ENCODE results near the gene WDR70.
A peak's percentile ranks its signal among the peaks of the same experiment; 100 is the strongest.
"Not testable (repeated sequence)": the region's sequence is repeated elsewhere in the genome, so short reads cannot be mapped to it uniquely, and the experiment has no call there.

Gene WDR70

DNA sequence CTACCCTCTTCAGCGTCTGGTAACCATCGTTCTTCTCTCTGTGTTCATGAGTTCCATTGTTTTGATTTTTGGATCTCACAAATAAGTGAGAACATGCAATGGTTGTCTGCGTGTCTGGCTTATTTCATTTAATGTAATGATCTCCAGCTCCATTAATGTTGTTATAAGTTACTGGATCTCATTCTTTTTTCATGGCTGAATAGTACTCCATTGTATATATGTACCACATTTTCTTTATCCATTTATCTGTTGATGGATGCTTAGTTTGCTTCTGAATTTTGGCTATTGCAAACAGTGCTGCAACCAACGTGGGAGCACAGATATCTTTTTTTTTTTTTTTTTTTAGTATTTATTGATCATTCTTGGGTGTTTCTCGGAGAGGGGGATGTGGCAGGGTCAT, 139.2 kb downstream of the WDR70 start:
- not testable (repeated sequence) for DNase-seq

DNA sequence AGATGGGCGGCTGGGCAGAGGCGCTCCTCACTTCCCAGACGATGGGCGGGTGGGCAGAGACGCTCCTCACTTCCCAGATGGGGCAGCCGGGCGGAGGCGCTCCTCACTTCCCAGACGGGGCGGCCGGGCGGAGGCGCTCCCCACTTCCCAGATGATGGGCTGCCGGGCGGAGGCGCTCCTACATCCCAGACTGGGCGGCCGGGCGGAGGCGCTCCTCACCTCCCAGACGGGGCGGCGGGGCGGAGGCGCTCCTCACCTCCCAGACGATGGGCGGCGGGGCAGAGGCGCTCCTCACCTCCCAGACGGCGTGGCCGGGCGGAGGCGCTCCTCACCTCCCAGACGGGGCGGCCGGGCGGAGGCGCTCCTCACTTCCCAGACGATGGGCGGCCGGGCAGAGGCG, 140.2 kb downstream of the WDR70 start:
- DNase-seq = no peak

DNA sequence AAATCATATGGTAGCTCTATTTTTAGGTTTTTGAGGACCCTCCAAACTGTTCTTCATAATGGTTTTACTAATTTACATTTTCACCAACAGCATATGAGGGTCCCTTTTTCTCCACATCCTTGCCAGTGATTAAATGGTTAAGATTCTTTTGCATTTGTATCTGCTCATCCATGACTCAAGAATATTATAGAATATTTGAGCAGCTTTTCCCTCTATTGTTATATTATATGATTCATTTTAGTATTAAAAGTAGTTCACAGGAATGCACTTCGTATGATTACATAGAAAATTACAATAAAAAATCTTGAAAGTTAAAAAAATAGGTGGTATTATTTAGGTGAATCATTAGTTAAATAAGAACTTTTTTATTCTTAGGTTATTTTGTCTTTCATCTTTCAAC, 140.7 kb downstream of the WDR70 start:
- DNase-seq = no peak

DNA sequence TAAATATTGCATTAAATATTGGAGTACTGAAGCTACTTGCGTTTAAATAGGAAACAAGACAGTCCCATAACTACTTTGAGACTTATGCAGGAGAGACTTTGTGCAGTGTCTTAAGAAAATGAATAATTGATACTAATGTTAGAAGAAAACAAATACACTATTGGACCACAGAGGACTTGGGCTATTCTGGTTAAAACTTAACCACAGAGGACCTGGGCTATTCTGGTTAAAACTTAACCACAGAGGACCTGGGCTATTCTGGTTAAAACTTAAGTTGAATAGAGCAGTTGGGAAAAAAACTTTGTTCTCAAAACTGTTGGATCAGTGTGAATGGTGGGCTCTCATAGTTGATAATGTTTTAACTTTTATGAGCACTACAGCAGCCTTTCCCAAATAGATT, 141.7 kb downstream of the WDR70 start:
- no peak for DNase-seq

DNA sequence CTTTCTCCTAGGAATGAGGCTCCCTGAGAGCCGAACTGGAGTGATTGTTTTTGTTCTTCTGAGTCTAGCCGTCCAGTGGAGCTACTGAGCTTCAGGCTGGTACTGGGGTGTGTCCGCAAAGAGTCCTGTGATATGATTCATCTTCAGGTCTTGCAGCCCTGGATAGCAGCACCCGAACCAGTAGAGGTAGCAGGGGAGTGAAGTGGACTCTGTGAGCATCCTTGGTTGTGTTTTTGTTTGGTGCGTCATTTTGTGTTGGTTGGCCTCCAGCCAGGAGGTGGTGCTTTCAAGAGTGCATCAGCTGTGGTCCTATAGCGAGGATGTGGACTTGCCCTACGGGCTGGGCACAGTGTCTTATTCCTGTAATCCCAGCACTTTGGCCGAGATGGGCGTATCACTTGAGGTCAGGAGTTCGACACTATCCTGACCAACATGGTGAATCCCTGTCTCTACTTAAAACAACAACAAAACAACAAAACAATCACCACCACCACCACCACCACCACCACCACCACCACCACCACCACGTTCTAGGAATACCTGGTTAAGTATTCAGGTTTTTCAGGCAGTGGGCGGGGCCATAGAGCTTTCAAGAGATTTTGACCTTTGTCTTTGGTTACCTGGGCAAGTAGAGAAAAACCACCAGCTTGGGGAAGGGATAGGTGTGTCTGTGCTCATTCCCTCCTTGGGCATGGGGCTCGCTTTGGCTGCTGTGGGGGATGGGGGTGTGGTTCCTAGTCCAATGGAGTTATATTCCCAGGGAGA, 154.0 kb downstream of the WDR70 start:
- DNase-seq = no peak

DNA sequence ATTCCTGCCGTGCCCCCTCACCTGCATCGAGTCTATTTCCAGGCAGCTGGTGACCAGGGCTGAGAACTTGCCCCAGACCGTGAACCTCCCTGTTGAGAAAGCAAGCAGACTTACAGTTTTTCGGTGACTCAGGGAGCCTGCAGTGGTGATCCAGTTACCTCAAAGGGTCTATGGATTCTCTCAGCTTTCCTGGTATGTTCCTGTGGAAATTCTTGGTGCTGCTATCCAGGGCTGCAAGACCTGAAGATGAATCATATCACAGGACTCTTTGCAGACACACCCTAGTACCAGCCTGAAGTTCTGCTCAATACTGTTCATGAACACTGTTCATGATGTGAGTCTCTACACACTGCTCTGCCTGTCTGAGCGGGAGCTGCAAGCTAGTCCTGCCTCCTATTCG, 154.7 kb downstream of the WDR70 start:
- no peak for DNase-seq

DNA sequence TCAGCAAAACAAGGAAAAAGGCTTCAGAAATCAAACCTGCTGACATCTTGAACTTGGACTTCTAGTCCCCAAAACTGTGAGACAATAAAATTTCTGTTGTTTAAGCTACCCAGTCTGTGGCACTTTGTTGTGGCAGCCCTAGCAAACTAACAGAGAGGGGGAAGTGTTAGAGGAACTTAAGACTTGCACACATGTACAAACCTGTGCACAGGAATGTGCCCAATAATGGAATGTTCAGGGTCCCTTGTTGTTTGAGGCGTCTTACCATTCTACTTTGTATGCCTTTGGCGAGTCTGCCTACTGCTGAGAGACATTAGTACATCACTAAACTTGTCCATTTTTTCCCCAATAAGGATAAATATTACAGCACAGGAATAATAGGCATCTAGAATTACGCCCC, 160.3 kb downstream of the WDR70 start:
- no peak for DNase-seq

DNA sequence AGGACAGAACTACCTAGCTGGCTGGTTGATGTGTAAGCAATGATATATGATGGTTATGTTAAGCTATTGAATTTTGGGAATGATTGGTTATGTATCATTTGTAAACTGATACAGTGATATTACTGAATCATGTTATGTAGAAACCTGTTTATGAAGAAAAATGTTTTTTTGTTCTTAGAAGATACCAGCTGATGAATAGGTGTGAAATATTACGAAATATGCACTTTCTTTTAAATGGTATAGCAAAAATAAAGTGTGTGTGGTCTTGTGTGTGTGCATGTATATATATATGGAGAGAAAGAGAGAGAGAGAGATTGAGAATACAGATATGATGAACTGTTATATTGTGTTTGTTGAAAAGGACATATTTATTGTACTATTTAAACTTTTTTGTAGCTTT, 164.1 kb downstream of the WDR70 start:
- DNase-seq = no peak

DNA sequence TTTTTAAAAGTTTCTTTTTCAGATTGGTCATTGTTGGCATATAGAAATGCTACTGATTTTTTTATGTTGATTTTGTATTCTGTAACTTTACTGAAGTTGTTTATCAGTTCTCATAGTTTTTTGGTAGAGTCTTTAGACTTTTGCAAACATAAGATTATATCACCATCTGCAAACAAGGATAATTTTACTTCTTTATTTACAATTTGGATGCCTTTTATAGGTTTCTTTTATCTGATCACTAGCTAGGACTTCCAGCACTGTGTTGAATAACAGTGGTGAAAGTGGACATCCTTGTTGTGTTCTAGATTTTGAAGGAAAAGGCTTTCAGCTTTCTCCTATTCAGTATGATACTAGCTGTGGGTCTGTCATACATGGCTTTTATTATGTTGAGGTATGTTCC, 170.3 kb downstream of the WDR70 start:
- no peak for DNase-seq

DNA sequence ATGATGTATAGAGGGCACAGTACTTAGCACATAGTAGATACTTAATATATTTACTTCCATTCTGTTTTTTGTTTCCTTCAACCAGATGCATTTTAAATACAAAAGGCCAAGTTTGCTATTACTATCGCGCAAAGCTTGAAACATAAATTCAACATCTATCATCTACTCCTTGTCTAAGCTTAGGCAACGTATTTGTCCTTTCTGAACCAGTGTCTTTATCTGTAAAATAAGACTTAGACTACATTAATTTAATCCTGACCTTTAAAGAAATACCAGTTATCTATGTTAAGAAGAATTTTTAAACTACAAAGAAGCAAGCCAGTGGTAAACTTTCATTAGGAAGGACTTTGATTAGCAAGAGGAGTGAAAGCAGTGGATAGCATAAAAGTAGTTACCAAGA, 173.0 kb downstream of the WDR70 start:
- DNase-seq = no peak

DNA sequence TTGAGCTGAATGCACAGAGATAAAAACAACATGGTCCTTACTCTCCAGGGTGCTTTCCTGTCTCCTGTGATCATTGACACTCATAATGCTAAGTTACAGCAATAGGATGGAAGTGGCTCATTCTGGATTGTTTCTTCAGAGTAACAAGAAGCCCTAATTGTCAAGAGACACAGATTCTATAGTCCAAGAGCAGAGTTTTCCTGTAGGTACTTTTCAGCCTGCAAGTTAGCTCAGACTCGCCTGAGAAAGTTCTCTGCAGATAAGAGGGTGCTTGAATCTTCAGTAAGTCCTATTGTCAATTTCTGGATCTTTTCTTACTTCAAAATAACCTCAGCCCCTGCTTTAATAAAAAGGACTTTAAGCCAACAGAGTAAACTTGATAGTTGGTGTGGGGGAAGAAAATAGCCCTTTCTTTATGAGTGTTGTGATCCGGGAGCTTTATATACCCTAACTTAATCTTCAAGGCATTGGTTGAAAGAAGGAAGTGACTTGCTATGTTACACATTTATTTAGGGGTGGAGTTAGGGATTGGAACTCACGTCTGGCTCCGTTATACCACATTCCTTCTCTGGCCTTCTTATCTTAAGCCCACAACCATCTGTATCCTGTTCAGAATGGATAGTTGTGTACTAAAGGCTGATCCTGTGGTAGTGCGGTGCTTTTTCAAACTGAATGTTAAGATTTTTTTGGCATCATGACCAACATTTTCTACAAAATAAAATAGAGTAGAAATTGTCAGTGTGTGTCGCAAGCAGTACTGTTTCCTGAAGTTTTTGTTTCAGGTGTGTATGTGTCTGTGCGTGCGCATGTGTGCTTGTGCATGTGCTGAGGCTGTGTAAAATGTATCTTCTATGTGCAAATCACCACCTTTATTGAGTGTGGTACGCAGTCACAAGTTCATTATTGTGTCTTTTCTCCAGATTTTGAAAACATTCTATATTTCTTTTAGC, 173.9 kb downstream of the WDR70 start:
- DNase-seq = peak; percentile 57

DNA sequence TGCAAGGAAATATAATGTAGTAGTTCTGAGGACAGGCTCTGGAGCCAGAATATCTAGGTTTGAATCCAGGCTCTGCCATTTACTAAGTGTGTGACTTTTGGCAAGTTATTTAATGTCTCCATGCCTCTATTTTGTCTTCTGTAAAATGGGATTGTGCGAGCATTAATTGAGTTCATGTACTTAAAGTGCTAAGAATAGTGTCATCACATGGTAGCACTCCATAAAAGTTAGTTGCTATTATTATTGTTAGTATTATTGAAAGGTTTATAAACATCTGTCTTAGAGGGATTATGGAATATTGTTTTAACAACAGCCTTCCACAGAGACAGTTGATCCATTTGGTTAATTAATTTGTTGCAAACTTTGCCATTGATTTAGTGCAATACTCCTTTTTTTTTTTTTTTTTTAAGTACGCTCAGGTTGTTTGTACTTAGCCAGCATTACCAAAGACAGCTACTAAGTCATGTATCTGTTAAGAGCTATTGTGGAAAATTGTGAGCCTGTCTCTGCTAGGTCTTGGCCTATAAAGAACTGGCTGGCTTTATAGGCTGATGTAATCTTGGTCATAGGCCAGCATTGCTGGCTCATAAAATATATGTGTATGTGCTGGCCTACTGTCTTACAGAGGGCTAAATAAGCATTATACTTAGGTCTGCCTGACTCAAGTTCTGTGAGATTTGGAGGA, 174.7 kb downstream of the WDR70 start:
- no peak for DNase-seq

DNA sequence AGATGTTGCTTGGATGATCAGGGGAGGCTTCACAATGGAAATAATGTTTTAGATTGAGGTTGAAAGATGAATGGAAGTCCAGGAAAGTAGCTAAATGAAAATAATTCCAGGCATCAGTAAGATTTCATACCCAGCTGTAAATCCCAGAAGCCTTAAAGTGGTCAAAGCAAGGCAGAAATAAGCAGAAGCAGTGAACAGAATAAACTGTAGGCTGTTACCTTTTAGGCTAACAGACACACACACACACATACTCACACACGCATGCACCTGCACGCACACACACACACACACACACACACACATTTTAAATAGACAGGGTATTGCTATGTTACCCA, 175.3 kb downstream of the WDR70 start:
- no peak for DNase-seq

DNA sequence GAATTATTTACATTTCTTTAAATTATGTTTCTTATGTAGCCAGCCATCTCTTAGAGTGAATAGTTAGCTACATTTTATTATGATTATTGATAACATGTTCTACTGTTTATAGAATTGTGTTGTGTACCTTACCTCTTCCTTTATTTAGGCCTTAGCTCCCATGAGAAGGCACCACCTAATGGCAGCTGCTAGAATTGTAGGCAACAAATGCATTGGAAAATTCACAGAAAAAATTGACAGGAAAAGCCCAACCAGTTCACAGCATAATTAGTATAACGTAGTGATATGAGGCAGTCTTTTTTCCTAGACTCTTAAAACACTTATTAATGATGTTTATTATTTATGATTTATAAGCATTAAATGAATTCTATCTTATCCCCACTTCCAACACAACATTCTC, 175.8 kb downstream of the WDR70 start:
- no peak for DNase-seq

DNA sequence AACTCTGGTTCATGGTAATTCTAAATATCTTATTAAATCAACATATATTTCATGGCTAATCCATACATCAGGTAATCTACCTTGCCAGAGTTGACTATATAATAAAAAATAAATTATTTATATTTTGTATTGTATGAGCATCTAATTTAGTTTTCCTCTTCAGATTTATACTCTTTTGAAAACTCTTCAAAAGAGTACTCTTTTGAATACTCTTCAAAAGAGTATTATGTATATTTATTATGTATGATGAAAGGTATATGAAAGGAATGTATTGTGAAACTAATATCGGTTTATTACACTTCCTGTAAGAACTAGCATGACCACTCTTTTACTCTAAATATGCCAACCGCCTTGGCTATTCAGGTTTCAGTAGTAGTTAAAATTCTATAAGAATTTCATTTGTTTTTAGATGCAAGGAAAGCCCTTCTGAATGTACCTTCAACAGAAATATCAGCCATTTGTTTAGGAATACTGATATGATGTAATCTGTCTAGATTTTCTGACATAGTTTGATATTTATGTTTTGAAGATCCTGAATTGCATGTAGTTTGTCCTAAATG, 178.7 kb downstream of the WDR70 start:
- no peak for DNase-seq

DNA sequence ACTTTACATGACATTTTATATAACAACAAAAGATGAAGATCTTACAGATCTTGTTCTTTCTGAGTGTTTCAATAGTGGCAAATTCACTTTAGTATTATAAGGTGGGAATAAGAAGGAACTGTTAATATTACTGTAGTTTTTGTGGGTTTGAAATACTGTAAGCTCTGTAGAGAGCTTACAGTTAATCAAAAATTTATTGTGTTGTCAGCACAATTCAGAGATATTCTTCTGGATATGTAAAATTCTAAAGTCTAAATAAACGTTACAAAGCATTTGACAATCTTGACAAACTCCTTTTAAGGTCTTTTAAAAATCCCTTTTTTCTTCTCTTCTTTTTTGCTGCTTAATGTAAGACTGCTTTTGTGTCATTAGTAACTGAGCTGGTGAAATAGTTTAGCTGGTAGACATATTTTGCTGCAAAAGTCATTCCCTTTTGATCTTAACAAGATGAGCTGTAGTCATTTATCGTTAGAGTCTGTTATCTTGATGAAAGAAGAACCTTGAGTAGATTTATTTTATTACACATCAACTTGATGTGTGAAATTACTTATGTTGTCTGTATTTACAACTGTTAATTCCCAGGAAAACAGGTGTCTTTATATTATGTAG, 186.0 kb downstream of the WDR70 start:
- no peak for DNase-seq

DNA sequence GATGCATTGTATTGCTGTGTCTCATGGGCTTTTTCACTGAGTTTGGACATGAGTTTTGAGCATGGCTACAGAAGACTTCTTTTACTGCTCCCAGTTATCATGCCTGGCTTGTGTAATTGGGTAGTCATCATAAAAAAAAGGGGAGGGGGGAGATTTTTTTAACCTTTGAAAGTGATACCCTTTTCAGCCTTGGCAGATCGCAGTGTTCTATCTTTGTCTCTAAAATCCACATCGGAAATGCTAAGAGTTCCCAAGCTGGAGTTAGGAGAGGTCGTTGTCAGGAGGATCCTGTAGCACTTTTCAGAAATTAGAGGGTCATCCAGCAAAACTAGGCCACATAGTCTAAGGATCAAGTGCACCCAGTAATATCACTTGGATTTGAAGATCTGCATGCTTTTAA, 188.4 kb downstream of the WDR70 start:
- DNase-seq = no peak

DNA sequence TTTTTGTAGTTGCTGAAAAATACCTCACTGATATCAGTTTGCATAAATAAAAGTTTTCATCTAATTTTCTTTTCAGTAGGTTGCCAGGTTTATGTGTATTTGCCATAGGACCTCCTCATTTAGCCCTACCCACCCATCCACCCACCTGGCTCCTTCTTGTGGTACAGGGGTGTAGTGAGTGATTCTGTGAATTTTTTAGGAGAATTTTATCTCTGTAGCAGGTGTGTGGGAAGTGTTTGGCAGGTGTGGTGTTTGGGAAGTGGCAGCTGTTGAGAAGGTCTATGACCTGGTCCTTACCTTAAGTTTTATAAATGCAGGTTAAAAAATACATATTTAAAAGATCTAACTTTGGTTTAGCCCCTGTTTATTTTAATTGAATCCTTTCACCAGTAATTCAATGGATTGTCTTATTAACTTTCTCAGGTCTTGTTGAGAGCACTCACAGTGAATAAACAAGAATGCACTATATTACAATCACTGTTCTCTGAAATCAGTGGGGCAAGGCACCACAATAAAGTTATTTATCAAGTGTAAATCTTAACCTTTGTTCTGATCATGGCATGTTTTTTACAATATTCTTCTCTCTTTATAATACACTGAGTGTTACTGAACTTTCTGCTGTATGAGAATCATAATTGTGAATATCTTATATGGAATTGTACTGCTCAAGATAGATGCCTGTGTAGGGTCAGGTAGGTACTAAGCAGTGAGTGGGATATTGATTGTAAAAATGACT, 189.1 kb downstream of the WDR70 start:
- DNase-seq = no peak

DNA sequence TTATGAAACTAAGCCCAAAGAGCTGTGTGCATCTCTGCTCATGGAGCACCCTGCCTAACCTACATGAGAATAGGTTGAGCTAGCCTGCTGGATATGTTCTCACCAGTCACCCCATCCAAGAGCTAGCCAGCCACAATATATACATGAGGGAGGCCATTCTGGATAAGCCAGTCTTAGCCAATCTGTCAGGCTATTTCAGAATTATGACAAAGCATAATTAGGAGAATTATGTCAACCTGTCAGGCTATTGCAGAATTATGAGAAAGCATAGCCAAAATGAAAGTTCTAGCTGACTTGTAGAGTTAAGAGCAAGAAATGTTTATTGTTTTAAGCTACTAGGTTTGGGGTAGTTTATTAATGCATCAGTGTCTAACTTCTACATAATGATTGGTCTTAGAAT, 189.8 kb downstream of the WDR70 start:
- DNase-seq = no peak

DNA sequence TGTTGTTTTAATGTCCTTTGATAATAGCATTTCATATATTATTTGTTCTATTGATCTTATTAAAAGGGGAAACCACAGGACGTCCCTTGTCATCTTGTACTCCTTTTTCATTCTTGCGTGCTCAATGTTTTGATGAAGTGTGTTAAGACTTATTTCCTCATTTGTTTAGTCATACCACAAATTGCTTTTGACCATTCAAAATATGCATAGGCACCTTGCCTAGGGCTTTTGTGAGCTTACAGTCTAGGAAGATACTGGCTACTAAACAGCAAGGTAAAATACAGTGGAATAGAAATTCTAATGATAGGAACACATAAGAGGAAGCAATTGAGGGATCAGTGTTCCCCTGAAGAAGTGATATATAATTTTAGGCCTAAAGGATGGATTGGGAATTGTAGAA, 190.3 kb downstream of the WDR70 start:
- DNase-seq = no peak

DNA sequence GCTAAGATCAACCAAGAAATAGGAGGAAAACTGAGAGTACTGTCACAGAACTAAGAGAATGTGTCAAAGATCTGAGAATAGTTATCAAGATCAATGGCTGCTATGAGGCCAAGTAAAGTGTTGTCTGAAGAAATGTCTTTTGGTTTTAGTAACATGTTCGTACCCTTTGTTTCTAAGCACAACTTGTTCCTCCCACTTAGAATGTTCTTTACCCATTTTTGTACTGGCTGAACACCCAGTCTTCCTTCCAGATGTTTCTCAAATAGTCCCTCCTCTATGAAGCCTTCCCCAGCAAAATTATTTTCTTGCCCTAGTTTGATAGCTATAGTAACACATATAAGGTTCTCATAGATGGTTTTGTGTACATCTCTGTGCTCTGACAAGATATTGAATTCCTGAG, 191.5 kb downstream of the WDR70 start:
- no peak for DNase-seq

DNA sequence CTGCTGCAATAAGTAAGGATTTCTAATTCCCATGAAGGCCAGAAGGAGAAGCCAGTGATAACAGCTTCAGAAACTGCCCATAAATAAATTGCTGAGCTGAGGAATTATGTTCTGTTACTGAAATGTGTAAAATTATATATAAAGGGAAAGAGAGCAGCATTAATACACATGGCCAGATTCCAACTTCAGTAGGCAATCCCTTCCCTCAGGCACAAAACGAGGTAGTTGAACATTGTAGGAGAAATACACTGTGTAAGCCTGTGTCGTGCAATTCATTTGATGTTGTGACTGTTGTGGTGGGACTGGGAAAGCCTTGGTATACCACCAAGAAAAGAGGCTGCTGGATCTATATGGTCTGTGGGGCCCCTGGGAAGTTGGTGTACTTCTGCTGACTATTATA, 192.9 kb downstream of the WDR70 start:
- DNase-seq = no peak
